GM12878 (cell line): ENCODE data around the gene NKG7. TPM values are rescaled to one million over a fixed set of nuclear protein-coding genes. Genes with fewer than 3 reads are reported as not detected.
A peak's percentile ranks its signal among the peaks of the same experiment; 100 is the strongest.

ENCODE experiments used
- BCL11A ChIP-seq: IDR thresholded peaks from 2 replicates; pipeline ENCODE4 v1.6.1; 2011; ENCODE audit warnings: low read depth, low read length
- GATAD2B ChIP-seq: fragments of 450-650 bp; conservative IDR thresholded peaks from 2 replicates; pipeline ENCODE4 v1.6.1; 2017; ENCODE audit warnings: low read depth, mild to moderate bottlenecking, moderate library complexity
- HDAC2 ChIP-seq: fragments of 200-600 bp; sonication (generic); IDR thresholded peaks from 2 replicates; pipeline ENCODE4 v1.6.1; 2017
- LARP7 ChIP-seq: fragments of 450-650 bp; IDR thresholded peaks from 2 replicates; pipeline ENCODE4 v1.6.1; 2017; ENCODE audit warnings: mild to moderate bottlenecking
- MYB ChIP-seq: fragments of 150-350 bp; IDR thresholded peaks from 2 replicates; pipeline ENCODE4 v1.6.1; 2014; ENCODE audit warnings: mild to moderate bottlenecking, low read depth, low read length, borderline replicate concordance
- NFYA ChIP-seq: IDR thresholded peaks from 2 replicates; pipeline ENCODE4 v1.6.1; 2011; ENCODE audit warnings: low read depth, mild to moderate bottlenecking, low read length, improper control_type of control experiment, borderline replicate concordance
- PML ChIP-seq: IDR thresholded peaks from 2 replicates; pipeline ENCODE4 v1.6.1; 2012; ENCODE audit warnings: low read length, inconsistent platforms
- POLR2AphosphoS2 ChIP-seq: IDR thresholded peaks from 2 replicates; pipeline ENCODE4 v1.6.1; 2011; ENCODE audit warnings: low read depth, mild to moderate bottlenecking, low read length, improper control_type of control experiment, moderate library complexity
- POU2F2 ChIP-seq: IDR thresholded peaks from 3 replicates; pipeline ENCODE4 v1.6.1; 2011; ENCODE audit warnings: low read depth, mild to moderate bottlenecking, low read length, borderline replicate concordance
- RAD21 ChIP-seq: IDR thresholded peaks from 2 replicates; pipeline ENCODE4 v1.6.1; 2011; ENCODE audit warnings: mild to moderate bottlenecking, low read depth, low read length, moderate library complexity; ENCODE audit not compliant: insufficient read depth
- RB1 ChIP-seq: fragments of 450-650 bp; formaldehyde crosslinking; IDR thresholded peaks from 2 replicates; pipeline ENCODE4 v1.6.1; 2017; ENCODE audit warnings: mild to moderate bottlenecking, borderline replicate concordance
- SMC3 ChIP-seq: IDR thresholded peaks from 2 replicates; pipeline ENCODE4 v1.6.1; 2011; ENCODE audit warnings: low read length, improper control_type of control experiment, borderline replicate concordance
- SUZ12 ChIP-seq: fragments of 200-600 bp; sonication (generic); IDR thresholded peaks from one replicate; pipeline ENCODE4 v1.6.1; 2018; ENCODE audit warnings: antibody characterized with exemption, mild to moderate bottlenecking; ENCODE audit not compliant: unreplicated experiment
- TARDBP ChIP-seq: IDR thresholded peaks from 2 replicates; pipeline ENCODE4 v1.6.1; 2016; ENCODE audit warnings: borderline replicate concordance
- TCF12 ChIP-seq: IDR thresholded peaks from 2 replicates; pipeline ENCODE4 v1.6.1; 2011; ENCODE audit warnings: low read depth, mild to moderate bottlenecking, low read length
- polyA plus RNA-seq, 11 experiments: library from polyadenylated mRNA; depleted of rRNA in 4 of 11; unstranded in 6 of 11; stranded (reverse) in 5 of 11; fragments of >200 nt; fragmentation: Nextera tagmentation in 4 of 11; fragmentation: Illumina TruSeq in 1 of 11; extraction: Ambion mirVana in 4 of 11; extraction: Trizol in 1 of 11; gene quantifications; 1 replicate in 1 of 11; 2 replicates in 10 of 11; pipeline versions ENCODE4 v1.2.1 to v1.2.3, GENCODE V29; 2011 to 2016; ENCODE audit warnings: inconsistent platforms in 2 of 11, missing spikeins in 2 of 11, low read depth in 1 of 11
- total RNA-seq, 4 experiments: library from RNA; depleted of rRNA in 3 of 4; stranded (reverse); fragments of >200 nt in 3 of 4; fragmentation: Illumina TruSeq in 1 of 4; extraction: Trizol in 1 of 4; gene quantifications; 2 replicates each; pipeline versions ENCODE4 v1.2.1 to v1.2.3, GENCODE V29; 2013 to 2021
- TF ChIP-seq, protein P1 (sequence below): fragments of 450-650 bp; IDR thresholded peaks from 2 replicates; pipeline ENCODE4 v1.6.1; 2017; ENCODE audit warnings: antibody characterized with exemption, mild to moderate bottlenecking, moderate library complexity
- TF ChIP-seq, protein P2 (sequence below): fragments of 450-650 bp; IDR thresholded peaks from 2 replicates; pipeline ENCODE4 v1.6.1; 2016; ENCODE audit warnings: mild to moderate bottlenecking
- TF ChIP-seq, protein P3 (sequence below): fragments of 450-650 bp; IDR thresholded peaks from 2 replicates; pipeline ENCODE4 v1.6.1; 2017; ENCODE audit warnings: mild to moderate bottlenecking, moderate library complexity
- TF ChIP-seq, protein P4 (sequence below): fragments of 450-650 bp; IDR thresholded peaks from 2 replicates; pipeline ENCODE4 v1.6.1; 2017; ENCODE audit warnings: borderline replicate concordance

NKG7 gene
- total and polyA plus RNA-seq, 10 of the 15 experiments (the other 5 are each of a cell fraction or from before 2014, with no cell fraction given): 10.0 to 48.7 (median 22.3) TPM

DNA sequence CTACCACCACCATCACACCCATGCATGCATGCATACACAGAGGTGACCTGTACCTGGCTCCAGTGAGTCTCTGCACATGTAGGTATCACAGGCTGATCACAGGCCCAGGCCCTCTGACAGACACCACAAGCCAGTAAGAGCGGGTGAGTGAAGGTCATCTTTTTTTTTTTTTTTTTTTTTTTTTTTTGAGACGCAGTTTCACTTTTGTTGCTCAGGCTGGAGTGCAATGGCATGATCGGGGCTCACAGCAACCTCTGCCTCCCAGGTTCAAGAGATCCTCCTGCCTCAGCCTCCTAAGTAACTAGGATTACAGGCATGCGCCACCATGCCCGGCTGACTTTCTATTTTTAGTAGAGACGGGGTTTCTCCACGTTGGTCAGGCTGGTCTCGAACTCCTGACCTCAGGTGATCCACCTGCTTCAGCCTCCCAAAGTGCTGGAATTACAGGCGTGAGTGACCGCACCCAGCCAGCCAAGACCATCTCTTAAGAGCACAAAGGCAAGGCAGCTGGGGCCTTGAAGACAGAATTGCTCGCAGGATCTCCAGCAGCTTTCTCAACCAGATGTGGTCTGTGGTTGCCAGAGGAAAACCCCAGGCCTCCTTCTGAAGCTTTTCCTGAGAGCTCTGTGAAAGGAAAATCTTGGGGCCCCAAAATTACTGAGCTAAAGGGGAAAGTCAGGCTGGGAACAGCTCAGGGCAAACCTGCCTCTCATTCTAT is 3.2 kb upstream of the NKG7 start (continued):
- TF ChIP-seq POU2F2: no peak
- no peak for TF ChIP-seq NFYA
- TF ChIP-seq TCF12: peak; percentile 51; the same call in 1 of the 2 replicates
- no peak for TF ChIP-seq MYB
- TF ChIP-seq, protein P1, sequence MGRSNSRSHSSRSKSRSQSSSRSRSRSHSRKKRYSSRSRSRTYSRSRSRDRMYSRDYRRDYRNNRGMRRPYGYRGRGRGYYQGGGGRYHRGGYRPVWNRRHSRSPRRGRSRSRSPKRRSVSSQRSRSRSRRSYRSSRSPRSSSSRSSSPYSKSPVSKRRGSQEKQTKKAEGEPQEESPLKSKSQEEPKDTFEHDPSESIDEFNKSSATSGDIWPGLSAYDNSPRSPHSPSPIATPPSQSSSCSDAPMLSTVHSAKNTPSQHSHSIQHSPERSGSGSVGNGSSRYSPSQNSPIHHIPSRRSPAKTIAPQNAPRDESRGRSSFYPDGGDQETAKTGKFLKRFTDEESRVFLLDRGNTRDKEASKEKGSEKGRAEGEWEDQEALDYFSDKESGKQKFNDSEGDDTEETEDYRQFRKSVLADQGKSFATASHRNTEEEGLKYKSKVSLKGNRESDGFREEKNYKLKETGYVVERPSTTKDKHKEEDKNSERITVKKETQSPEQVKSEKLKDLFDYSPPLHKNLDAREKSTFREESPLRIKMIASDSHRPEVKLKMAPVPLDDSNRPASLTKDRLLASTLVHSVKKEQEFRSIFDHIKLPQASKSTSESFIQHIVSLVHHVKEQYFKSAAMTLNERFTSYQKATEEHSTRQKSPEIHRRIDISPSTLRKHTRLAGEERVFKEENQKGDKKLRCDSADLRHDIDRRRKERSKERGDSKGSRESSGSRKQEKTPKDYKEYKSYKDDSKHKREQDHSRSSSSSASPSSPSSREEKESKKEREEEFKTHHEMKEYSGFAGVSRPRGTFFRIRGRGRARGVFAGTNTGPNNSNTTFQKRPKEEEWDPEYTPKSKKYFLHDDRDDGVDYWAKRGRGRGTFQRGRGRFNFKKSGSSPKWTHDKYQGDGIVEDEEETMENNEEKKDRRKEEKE: no peak
- TF ChIP-seq, protein P2, sequence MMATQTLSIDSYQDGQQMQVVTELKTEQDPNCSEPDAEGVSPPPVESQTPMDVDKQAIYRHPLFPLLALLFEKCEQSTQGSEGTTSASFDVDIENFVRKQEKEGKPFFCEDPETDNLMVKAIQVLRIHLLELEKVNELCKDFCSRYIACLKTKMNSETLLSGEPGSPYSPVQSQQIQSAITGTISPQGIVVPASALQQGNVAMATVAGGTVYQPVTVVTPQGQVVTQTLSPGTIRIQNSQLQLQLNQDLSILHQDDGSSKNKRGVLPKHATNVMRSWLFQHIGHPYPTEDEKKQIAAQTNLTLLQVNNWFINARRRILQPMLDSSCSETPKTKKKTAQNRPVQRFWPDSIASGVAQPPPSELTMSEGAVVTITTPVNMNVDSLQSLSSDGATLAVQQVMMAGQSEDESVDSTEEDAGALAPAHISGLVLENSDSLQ: peak; percentile 68
- TF ChIP-seq BCL11A: no peak
- TF ChIP-seq LARP7: no peak
- no peak for TF ChIP-seq HDAC2
- TF ChIP-seq RAD21: no peak
- no peak for TF ChIP-seq TARDBP
- TF ChIP-seq, protein P3, sequence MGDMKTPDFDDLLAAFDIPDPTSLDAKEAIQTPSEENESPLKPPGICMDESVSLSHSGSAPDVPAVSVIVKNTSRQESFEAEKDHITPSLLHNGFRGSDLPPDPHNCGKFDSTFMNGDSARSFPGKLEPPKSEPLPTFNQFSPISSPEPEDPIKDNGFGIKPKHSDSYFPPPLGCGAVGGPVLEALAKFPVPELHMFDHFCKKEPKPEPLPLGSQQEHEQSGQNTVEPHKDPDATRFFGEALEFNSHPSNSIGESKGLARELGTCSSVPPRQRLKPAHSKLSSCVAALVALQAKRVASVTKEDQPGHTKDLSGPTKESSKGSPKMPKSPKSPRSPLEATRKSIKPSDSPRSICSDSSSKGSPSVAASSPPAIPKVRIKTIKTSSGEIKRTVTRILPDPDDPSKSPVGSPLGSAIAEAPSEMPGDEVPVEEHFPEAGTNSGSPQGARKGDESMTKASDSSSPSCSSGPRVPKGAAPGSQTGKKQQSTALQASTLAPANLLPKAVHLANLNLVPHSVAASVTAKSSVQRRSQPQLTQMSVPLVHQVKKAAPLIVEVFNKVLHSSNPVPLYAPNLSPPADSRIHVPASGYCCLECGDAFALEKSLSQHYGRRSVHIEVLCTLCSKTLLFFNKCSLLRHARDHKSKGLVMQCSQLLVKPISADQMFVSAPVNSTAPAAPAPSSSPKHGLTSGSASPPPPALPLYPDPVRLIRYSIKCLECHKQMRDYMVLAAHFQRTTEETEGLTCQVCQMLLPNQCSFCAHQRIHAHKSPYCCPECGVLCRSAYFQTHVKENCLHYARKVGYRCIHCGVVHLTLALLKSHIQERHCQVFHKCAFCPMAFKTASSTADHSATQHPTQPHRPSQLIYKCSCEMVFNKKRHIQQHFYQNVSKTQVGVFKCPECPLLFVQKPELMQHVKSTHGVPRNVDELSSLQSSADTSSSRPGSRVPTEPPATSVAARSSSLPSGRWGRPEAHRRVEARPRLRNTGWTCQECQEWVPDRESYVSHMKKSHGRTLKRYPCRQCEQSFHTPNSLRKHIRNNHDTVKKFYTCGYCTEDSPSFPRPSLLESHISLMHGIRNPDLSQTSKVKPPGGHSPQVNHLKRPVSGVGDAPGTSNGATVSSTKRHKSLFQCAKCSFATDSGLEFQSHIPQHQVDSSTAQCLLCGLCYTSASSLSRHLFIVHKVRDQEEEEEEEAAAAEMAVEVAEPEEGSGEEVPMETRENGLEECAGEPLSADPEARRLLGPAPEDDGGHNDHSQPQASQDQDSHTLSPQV: no peak
- TF ChIP-seq SMC3: no peak
- no peak for TF ChIP-seq PML
- TF ChIP-seq RB1: no peak
- no peak for TF ChIP-seq SUZ12
- no peak for TF ChIP-seq POLR2AphosphoS2
- peak; percentile 57; the same call in 1 of the 2 replicates for TF ChIP-seq GATAD2B
- TF ChIP-seq, protein P4, sequence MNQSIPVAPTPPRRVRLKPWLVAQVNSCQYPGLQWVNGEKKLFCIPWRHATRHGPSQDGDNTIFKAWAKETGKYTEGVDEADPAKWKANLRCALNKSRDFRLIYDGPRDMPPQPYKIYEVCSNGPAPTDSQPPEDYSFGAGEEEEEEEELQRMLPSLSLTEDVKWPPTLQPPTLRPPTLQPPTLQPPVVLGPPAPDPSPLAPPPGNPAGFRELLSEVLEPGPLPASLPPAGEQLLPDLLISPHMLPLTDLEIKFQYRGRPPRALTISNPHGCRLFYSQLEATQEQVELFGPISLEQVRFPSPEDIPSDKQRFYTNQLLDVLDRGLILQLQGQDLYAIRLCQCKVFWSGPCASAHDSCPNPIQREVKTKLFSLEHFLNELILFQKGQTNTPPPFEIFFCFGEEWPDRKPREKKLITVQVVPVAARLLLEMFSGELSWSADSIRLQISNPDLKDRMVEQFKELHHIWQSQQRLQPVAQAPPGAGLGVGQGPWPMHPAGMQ: no peak
